ENCODE data around the gene ARHGAP15.

Gene ARHGAP15

GRCh38 chr2:143635302-143635701 is 506.1 kb downstream of the ARHGAP15 start:
- TF ChIP-seq CTCF (conservative IDR thresholded peaks at IDR 0.05) = no peak
- H3K27ac ChIP-seq = no peak overlapping the region

GRCh38 chr2:143635936-143636335 is 506.7 kb downstream of the ARHGAP15 start:
- H3K27ac ChIP-seq = no peak overlapping the region
- no peak for TF ChIP-seq CTCF (conservative IDR thresholded peaks at IDR 0.05)

- no peak for TF ChIP-seq CTCF (conservative IDR thresholded peaks at IDR 0.05)
- H3K27ac ChIP-seq = no peak overlapping the region
Observed at GRCh38 chr2:143640826-143641225, 511.6 kb downstream of the ARHGAP15 start.

GRCh38 chr2:143645921-143646645 is 516.9 kb downstream of the ARHGAP15 start:
- no peak for TF ChIP-seq CTCF (conservative IDR thresholded peaks at IDR 0.05)
- H3K27ac ChIP-seq = no peak overlapping the region

GRCh38 chr2:143649226-143649740 is 520.1 kb downstream of the ARHGAP15 start:
- no peak overlapping the region for H3K27ac ChIP-seq
- TF ChIP-seq CTCF (conservative IDR thresholded peaks at IDR 0.05) = no peak

GRCh38 chr2:143652692-143653091 is 523.5 kb downstream of the ARHGAP15 start:
- no peak for TF ChIP-seq CTCF (conservative IDR thresholded peaks at IDR 0.05)
- H3K27ac ChIP-seq = no peak overlapping the region

- TF ChIP-seq CTCF (conservative IDR thresholded peaks at IDR 0.05) = no peak
- no peak overlapping the region for H3K27ac ChIP-seq
Observed at GRCh38 chr2:143668234-143668633, 539.0 kb downstream of the ARHGAP15 start.
